ENCODE data around the gene IP6K2.

Gene IP6K2

DNA sequence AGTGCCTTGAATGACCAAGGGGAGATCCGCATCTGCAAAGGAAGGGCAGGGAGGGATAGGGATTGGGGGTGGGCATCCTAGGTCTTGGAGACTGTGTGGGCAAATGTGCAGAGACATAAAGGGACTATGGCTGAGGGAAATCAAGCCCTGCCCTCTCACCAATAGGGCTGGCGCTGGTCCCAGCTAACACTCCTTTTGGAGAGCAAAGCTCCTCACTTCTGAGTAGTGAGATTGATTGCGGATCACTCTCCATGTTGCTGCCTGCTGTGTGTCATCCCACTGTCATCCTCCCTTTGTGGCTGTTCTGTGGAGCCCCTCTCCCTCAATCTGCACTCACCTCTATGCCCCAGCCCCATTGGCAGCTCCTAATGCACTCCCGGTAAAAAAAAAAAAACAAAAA is 52.1 kb downstream of the IP6K2 start:
- no peak for DNase-seq (ENCODE audit: low read depth in 2 of 2)

DNA sequence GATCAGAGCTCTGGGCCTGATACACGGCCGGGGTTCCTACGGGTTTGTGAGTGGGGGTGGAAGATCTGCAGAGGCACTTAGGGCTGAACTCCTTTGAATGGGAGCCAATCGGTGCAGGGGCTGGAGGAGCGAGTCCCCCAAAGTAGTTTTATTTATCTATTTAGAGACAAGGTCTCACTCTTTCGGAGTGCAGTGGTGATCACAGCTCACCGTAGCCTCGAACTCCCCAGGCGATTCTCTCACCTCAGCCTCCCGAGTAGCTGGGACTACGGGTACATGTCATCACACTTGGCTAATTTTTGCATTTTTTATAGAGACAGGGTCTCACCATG is 52.7 kb downstream of the IP6K2 start:
- no peak for DNase-seq (ENCODE audit: low read depth in 2 of 2)

DNA sequence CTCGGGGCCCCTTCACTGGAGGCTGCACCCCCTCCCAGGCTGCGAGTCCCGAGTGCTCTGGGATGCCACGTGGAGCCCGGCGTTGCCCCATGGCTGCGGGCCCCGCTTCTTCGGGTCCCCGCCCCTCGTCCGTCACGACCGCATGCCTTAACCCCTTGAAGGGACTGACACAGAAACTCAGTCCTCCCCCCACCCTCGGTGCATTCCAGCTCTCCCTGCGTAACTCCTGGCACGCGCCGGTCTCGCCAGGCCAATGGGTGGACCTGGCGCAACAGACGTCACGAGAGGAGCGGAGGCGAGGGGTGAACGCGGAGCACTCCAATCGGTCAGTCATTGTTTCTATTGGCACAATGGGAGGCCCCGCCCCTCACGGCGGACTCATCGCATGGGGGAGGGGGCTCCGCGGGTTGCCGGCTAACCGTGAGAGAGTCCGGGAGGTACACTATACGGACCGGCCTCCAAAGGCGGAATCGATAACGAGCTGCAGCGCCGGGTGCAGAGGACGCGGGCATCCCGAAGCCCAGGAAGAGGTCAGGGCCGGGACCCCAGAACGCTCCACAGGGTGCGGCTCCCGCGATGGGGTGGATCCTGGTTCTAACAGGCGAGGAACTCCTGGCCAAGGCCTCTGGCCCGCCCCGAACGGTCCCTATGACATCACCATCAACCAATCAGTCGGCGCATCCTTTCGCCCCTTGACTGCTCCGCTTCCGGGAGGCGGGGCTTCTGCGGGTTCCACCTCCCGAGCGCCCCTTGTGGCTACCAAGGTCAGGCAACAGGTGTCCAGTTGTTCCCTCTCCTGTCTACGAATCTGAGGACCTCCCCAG is 53.3 kb downstream of the IP6K2 start:
- DNase-seq (ENCODE audit: low read depth in 2 of 2) = peak; percentile 79

DNA sequence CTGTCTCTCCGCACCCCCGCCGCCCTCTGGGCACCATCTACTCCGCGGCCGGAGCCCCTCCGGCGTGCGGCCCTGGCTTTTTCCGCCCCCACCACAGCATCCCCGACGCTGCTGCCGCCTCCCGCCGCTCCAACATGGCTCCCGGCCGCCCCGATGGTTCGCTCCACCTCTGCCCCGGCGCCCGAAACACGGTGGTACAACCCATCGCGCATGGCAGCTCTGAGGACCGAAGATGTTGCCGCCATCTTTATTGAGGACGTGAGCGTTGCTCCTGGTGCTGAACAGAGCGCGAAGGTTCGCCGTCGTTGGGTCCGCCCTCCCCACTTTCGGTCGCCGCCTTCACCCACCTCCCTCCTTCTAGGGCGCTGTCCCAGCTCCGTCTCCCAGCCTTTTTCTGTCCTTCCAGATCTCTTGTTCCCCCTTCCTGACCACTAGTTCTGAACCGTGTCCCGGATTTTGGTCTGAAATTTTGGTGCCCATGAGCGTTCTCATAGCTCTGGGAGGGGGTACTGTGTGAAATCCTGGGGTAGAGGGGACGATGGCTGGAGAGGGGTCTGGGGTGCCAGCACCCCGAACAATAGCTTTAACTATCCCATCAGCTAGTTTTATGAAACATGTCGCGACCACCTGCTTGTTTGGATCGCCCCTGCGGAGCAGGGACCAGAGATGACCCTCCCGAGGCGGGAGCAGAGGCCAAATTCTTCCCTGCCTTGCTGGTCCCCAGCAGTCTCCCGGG is 54.1 kb downstream of the IP6K2 start, which contains the start of gene CELSR3:
Gene CELSR3, minus strand, starts transcription at position 134 of the 736 bp plus-strand sequence. CDS start 252 bp downstream, outside the sequence.
- DNase-seq (ENCODE audit: low read depth in 2 of 2) = peak; percentile 59 to 61

DNA sequence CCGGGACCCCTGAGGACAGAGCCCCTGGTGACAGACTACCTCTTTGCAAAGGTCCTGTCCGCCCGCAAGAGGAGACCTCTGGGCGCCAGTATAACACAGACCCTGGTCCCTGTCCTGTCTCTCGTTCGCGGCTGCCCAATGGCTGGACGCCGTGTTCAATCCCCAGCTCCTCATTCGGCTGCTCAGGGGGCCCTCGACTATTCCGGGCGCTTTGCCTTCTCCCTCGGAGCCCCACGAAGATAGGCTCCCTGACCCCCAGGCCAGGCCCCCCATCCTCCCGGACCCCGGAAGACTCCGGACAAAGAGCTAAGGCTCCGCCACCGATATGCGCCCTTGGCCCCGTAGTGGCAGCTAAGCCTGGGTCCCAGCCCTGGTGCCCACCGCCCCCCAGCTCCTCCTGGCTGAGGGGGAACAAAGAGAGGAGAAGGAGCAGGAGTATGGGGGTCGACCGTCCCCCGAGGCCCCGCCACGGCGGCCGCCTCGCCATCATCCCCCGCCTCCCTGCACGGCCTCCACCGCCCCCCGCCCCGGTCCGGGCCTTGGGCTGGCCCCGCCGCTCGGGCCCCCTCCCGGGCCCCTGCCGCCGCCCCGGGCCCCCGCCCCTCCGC is 54.8 kb downstream of the IP6K2 start:
- DNase-seq (ENCODE audit: low read depth in 2 of 2) = no peak

DNA sequence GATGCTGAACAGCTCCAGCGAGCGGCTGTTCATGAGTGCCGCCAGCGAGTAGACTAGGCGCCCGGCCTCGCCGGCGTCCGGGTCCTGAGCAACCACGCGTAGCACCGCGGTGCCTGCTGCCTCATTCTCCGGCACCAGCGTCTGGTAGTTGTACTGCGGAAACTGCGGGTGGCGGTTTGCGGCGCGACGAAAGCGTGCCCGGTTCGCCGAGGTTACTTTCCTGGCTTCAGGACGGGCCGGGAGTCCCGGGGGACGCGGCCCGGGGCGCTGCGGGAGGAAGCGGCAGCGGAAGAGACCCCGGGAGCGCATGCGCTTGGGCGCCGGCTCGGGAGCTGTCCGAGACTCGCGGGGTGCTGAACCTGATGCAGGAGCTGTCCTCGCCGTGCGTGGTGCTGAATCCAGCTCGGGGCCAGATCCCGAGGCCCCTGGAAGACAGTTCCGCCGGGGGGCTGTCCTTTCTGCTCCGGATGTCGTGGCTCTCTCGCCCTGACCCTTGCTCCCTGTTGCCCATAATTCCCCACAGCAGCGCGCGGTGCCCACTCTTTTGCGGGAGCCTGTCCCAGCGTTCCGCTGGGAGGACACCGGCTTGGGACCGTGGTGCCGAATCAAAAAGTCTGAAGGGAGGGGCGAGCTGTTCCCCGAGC is 55.4 kb downstream of the IP6K2 start:
- DNase-seq (ENCODE audit: low read depth in 2 of 2) = no peak

DNA sequence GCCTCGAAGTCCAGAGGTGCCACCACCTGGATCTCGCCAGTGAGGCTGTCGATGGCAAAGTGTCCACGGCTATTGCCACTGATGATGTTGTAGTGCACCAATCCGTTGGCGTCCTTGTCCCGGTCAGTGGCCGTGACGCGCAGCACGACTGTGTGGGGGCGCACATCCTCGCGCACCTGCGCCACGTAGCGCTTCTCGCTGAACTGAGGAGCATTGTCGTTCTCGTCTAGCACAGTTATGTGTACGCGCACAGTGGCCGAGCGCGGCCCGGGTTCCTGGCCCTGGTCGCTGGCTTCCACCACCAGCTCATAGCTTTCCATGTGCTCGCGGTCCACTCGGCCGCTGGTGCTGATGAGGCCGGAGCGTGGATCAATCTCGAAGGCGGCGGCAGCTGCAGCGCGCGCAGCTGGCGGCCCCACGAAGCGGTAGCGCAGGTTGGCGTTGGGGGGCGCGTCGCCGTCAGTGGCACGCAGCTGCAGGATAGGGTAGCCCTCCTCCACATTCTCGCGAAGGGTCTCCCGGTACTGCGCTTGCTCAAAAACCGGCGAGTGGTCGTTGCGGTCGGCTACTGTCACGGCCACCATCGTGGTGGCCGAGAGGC is 56.1 kb downstream of the IP6K2 start:
- DNase-seq (ENCODE audit: low read depth in 2 of 2) = no peak

DNA sequence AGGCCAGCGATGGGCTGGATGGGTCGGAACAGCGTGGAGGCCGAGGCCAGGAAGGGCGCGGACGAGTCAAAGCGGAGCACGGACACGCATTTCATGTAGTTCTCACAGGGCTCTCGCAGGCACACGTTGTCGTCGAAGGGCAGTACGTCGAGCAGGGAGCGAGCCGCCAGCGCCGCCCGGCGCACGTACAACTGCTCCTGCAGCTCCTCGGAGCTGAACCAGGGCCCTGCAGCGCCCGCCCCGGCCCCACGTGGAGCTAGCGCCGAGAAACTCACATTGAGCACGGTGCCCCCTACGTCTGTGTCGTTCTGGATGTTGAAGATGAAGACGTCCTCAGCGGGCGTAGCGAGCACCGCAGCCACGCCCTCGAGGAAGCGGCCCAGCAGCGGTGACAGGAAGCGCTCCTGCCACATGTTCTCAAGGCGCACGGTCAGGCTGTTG is 60.2 kb downstream of the IP6K2 start:
- no peak for DNase-seq (ENCODE audit: low read depth in 2 of 2)

DNA sequence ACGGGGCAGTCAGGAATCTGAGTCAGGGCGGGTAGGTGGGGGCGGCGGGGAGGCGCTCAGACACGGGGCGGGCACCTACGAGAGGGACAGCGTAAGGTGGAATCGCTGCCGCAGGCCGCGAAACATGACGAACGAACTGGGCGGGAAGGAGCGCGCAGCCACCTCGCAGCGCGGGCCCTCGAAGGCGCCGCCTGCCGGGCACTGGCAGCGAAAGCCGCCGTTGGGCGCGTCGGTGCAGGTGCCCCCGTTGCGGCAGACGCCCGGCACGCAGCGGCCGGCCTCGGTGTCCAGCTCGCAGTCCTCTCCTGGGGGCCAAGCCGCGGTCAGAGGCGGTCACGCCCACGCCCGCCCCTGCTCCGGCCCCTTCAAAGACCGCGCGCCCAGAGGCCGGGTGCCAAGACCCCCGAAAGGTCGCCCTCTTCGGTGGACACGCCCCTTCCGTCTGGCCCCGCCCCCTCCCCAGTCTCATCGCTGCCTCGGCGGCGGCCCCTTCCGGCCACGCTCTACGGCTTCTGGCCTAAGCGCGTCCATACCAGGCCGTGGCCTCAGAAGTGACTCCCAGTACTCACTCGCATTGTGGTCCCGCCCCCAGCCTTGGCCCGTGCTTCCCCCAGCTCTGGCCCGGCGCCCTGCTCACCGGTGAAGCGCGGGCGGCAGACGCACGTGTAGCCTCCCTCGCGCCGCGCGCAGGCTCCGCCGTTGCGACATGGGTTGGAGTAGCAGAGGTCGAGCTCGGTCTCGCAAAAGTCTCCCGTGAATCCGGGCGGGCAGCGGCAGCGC is 60.8 kb downstream of the IP6K2 start:
- no peak for DNase-seq (ENCODE audit: low read depth in 2 of 2)

DNA sequence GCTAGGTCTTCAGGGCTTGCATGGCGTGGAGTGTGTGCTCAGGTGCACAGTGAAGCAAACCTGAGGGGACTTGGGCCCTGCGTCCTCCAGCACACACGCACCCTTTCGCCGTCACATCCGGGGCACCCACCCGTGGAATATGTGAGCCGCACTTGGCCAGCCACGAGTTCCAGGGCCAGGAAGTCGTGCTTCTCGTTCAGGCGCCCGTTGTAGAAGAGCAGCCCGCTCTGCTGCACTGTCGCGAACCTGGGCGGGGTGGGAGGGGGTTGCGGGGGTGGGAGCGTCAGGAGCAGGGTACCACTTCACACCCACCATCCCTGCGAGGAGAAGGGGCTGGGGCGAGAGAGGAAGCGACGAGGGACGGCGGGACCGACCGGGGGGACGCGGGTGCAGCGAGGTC is 61.4 kb downstream of the IP6K2 start:
- DNase-seq (ENCODE audit: low read depth in 2 of 2) = no peak

DNA sequence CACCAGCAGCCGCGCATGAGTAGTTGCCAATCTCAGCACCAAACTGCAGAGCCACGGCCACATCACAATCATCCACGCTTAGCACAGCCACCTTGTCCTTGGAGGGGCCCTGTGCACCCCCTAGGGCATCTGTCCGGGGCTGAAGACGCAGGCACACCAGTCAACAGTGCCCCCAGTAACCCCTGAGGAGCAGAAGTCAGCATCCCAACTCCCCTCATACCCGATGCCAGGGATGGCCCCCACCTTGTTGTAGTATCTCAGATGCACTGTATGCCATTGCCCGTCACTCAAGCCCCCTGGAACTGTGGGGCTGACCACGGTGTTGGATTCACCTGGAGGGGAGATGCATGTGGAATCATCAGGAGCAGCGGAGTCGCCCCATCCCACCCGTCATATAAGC is 62.0 kb downstream of the IP6K2 start:
- no peak for DNase-seq (ENCODE audit: low read depth in 2 of 2)

DNA sequence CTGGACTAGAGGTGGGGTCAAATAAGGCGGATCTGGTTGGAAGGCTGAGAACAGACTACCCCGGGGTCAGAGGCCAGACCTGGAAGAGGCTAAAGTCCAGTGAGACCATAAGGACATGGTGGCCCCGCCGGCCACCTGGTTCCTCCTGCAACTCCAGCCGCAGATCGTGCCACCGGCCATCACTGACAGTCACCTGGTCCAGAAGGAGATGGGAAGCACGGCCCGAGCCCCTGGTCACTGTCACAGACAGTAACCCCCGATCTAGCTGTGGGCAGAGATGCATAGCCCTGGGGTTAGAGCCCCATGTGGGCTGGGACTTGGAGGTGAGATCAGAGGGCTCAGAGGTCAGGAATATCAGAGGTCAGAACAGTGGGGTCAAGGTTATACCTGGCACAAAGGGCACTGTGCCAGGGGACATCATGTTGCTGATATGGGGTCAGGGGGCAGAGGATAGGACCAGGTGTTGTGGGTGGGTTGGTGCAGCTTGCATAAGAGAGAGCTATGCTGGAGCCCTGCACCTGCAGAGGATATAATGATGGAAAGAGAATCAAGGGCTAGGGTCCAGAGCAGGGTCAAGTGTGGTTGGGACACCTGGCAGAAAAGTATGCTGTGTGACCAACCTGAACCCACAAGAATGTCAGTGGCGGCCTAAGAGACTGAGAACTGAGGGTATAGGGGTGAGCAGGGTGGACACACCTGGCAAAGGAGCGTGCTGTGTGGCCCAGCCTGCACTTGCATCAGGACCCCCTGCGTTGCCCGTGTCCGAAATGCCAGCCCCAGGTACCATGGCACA is 63.9 kb downstream of the IP6K2 start:
- DNase-seq (ENCODE audit: low read depth in 2 of 2) = no peak

DNA sequence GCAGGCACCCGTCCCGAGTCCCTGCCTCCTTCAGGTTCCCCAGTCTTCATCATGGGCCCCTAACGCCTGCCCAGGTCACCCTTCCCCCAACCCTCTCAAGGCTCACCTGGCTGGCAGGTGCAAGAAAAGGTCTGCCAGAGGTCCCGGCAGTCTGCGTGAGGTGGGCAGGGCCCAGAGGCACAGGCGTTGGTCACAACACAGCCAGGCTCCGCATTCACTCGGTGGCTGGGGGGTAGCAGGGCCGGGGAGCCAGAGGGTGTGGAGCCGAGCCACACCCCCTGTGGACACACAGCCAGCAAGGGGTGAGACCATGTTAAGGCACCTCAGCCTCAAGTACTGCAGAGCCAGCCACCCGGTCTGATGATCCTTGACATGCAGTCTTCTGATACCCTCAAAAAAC is 65.2 kb downstream of the IP6K2 start:
- DNase-seq (ENCODE audit: low read depth in 2 of 2) = no peak

DNA sequence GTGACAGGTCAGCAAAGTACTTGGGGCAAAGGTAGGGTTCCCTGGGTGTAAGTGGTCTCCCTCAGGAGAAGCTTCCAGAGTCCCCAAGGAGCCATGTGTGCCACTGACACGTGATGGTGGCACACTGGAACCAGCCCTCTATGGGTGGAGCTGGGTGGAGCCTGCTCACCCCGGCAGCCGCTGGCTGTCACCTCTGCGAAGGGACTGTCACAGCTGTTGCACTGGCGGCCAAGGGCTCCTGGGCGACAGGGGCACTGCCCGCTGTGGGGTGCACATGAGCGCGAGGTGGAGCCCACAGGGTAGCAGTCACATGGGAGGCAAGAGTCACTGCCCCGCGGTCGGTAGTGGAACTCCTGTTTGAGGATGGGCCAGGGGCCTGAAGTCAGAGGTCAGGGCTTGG is 66.3 kb downstream of the IP6K2 start:
- no peak for DNase-seq (ENCODE audit: low read depth in 2 of 2)

DNA sequence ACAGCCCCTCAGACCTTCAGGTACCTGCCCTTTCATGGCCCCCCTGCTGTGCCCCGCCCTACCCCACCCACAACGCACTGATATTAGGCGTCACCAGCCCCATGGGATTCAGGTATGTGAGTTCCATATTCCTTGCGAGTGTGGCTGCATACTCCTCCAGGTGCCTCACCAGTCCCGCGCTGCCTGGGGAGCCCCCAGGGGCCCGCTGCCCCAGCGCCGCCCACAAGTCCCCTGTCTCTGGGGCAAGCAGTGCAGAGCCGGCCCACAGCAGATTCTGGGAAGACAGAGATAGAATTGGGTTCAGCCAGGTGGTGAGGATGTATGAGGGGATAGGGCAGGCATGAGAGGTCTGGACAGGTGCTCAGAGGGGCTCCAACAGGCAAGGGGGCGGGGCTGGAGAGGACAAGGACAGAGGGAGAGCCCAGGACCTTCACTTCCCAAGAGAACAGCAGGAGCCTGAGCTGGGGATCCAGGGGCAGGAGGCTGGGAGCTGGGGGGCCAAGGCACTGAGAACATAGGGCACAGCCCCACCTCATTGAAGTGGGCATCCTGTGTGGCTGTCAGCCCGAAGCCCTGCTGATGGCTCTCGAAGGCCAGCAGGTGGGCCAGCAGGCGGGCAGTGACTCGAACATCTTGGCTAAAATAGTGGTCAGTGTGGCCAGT is 68.7 kb downstream of the IP6K2 start:
- no peak for DNase-seq (ENCODE audit: low read depth in 2 of 2)

DNA sequence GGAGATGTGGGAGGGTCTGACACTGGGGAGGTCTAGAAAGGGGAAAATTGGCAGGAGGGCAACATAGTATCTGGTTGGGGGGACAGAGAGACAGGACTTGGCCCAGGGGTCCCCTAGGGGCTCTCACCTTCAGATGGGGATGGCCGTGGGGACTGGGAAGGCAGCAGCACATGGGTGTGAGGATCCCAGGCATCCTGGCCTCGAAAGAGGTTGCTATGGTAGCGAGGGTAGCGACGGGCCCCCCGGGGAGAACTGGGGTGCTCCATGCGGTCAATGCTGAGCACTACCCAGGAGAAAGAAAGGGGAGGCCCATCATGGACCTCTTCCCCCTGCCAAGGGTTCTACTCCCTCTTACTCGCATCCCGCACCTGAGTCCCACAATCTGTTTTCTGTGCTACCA is 69.3 kb downstream of the IP6K2 start:
- DNase-seq (ENCODE audit: low read depth in 2 of 2) = no peak

DNA sequence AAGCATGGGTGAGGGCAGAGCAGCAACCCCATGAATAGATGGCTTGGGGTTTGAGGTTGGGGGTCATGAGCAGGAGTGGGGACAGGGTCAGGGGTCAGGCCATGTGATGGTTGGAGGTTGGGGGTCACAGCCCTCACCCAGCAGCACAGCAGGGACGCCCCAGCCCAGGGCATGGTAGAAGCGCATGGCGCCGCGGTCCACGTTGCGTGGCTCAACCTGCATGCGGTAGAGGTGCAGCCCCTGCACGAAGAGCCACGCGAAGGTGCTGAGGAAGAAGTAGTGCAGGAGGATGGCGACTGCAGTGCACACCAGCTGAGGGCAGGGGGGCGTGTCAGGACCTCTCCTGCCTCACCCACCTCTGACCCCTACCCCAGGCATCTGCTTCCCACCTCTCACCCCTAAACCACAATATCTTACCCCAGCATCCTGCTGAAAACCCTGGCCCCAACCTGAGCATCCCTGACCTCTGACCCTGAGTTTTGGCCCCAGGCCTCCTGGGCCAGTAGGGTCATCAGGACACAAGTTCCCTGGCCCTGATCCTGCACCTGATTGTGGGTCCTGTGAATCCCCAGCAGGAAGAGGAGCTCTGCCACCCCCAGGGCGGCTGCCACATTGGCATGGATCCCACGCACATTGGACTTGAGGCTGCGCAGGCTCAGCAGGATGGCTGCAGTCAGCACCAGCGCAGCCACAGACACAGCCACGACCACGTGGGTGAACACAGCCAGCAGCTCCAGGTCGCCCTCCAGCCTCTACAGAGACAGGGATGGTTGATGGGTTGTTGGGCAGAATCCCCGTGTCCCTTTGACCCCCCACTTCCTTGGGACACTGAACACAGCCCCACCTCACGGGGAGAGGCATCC is 71.9 kb downstream of the IP6K2 start:
- no peak for DNase-seq (ENCODE audit: low read depth in 2 of 2)

DNA sequence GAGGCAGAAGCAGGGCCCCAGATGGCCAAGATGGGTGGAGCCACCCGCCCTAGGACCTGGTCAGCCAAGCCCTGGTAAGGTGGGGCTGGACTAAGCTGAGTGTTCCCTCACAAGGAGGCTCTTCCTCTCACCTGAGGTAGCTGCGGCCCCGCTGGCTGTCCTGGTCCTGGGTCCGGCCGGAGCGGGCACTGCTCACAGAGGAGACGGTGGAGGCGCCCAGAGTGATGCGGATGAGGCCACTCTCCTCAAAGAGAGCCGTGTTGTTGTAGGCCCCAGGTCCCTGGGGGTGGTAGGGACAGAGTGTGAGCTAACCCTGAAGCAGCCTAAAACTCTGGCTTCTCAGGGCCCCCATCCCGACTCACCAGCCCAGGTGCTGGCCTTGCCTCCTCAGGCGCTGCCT is 74.4 kb downstream of the IP6K2 start:
- DNase-seq (ENCODE audit: low read depth in 2 of 2) = no peak

DNA sequence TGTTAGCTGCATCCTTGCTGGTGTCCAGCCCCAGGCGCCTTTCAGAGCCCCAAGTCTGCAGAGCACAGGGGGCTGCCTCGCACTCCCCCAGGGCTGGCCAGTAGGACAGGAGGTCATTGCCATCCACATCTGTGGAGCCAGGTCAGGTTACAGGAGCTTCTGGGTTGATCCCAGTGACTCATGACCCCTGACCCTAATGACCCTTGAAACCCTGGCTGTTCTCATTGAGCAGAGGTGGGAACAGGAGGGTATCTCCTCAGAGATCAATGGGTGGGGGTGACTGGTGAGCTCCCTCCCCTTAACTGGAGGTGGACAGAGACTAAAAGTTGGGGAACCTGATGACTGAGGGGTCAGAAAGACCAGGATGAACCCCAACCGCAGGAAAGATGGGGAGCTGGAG is 75.6 kb downstream of the IP6K2 start:
- no peak for DNase-seq (ENCODE audit: low read depth in 2 of 2)

All from fibroblast of skin of left biceps (primary cell).